Activated CD4-positive, alpha-beta T cell treated with anti-CD3 and anti-CD28 coated beads, Interleukin-2, amount 10 ng/mL, durations not matched to agents 24 days and 14 days (primary cell): ENCODE data around the gene C14orf93. TPM values are rescaled to one million over a fixed set of nuclear protein-coding genes. Genes with fewer than 3 reads are reported as not detected.

Experiments
- DNase-seq: peaks from one replicate; pipeline ENCODE4 v3.0.0; 2022
- H3K27ac Mint-ChIP-seq: one replicate; pipeline ENCODE4 v1.8.0; 2022; ENCODE audit warnings: mild to moderate bottlenecking, mixed read lengths
- H3K27me3 Mint-ChIP-seq: one replicate; pipeline ENCODE4 v1.8.0; 2022; ENCODE audit warnings: mixed read lengths
- H3K36me3 Mint-ChIP-seq: one replicate; pipeline ENCODE4 v1.8.0; 2022; ENCODE audit warnings: low read depth, mild to moderate bottlenecking, mixed read lengths
- H3K4me1 Mint-ChIP-seq: one replicate; pipeline ENCODE4 v1.8.0; 2021; ENCODE audit warnings: mixed read lengths
- H3K4me3 Mint-ChIP-seq: one replicate; pipeline ENCODE4 v1.8.0; 2022; ENCODE audit warnings: mild to moderate bottlenecking, moderate library complexity, mixed read lengths
- H3K9me3 Mint-ChIP-seq: one replicate; pipeline ENCODE4 v1.8.0; 2021; ENCODE audit warnings: mixed read lengths
- intact Hi-C: fragments of 100-400 bp; cut with micrococcal nuclease; formaldehyde crosslinking; loops from one replicate; pipeline ENCODE4 v1.15.1; 2023
- total RNA-seq: library from RNA; stranded (reverse); gene quantifications from 2 replicates; pipeline ENCODE4 v1.2.3, GENCODE V29; 2022

C14orf93 gene
- total RNA-seq, 1 donor from 2014 or later: 6.7 TPM

- Mint-ChIP-seq H3K9me3 (no peaks in the 10 kb centered on the region), H3K27ac (no peak within 1 kb of the TSS), H3K36me3 (no peaks in the 10 kb centered on the region), H3K4me3 (no peak within 1 kb of the TSS), H3K4me1 (peaks cover 7% of the 10 kb centered on the region), H3K27me3 (peaks cover 14% of the 10 kb centered on the region)
- intact Hi-C loops: loop anchor here (1.0 to 10.0 kb wide), 8 partner anchors 9 to 1068 kb away; partner anchors contain the start of genes HAUS4, PRMT5 and SLC7A8
- DNase-seq: peak; percentile 93
Observed at GRCh38 chr14:22982477-22983245, 27.3 kb downstream of the C14orf93 start, which contains the start of gene AJUBA. TSS of gene AJUBA (minus strand) at chr14:22982551. CDS start at chr14:22982266, 285 bp downstream.

- Mint-ChIP-seq H3K9me3 (no peaks in the 10 kb centered on the region), H3K36me3 (no peaks in the 10 kb centered on the region), H3K27ac (no peak overlapping the region), H3K4me3 (no peak overlapping the region), H3K27me3 (peaks cover 16% of the 10 kb centered on the region), H3K4me1 (peaks cover 7% of the 10 kb centered on the region)
- intact Hi-C loops: loop anchor here (2.0 to 10.0 kb wide), 6 partner anchors 25 to 1067 kb away; partner anchors contain the start of genes HAUS4 and SLC7A8
- DNase-seq: no peak
Observed at GRCh38 chr14:22981876-22982476, 28.0 kb downstream of the C14orf93 start.

DNA sequence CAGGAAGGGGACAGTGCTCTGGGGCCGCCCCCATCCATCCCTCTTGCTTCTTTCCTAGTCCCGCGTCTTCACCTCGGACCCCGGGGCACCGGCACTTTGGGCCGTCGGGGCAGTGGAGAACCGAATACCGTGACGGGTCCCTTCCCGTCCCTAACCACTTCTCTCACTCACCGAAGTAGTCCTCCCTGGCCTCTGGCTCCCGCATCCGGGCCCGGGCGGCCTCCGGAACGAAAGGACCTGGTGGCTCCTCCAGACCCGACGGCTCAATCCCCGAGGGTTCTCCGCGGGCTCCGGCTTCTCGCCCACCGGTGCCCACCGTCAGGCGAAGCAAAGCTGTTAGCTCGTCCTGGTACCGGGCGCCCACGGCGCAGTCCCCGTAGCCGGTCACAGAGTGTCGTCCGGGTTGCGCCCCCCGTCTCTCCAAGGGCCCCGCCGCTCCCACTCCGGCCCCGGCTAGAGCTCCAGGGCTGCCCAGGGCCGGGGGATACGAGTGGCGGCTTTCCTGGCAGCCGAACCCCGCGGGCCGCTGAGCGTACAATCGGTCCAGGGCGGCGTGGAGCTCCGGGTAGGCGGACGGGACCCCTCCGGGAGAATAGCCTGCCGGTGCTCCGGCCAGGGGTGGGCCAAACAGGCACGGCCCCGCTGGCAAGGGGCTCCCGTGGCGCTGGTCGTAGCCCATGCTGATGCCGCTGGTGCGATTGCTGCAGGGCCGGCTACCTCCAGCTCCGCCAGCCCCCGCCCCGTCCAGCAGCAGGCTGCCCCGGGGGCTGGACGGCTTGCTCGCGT is 28.7 kb downstream of the C14orf93 start:
- Mint-ChIP-seq H3K36me3 (no peaks in the 10 kb centered on the region), H3K27me3 (peaks cover 20% of the 10 kb centered on the region), H3K9me3 (no peaks in the 10 kb centered on the region), H3K27ac (no peak overlapping the region), H3K4me1 (peaks cover 7% of the 10 kb centered on the region), H3K4me3 (peak overlapping the region; percentile 39)
- DNase-seq: peak; percentile 76
- intact Hi-C loops: loop anchor here (5.0 to 10.0 kb wide), 3 partner anchors 159 to 1066 kb away; partner anchors contain the start of gene SLC7A8

- Mint-ChIP-seq H3K4me3 (peak overlapping the region; percentile 39), H3K9me3 (no peaks in the 10 kb centered on the region), H3K4me1 (peaks cover 7% of the 10 kb centered on the region), H3K27ac (no peak overlapping the region), H3K36me3 (no peaks in the 10 kb centered on the region), H3K27me3 (peaks cover 20% of the 10 kb centered on the region)
- peak; percentile 65 for DNase-seq
- intact Hi-C loops: loop anchor here (5.0 to 10.0 kb wide), 3 partner anchors 158 to 1066 kb away; partner anchors contain the start of gene SLC7A8
Observed at GRCh38 chr14:22980672-22981089, 29.3 kb downstream of the C14orf93 start.

DNA sequence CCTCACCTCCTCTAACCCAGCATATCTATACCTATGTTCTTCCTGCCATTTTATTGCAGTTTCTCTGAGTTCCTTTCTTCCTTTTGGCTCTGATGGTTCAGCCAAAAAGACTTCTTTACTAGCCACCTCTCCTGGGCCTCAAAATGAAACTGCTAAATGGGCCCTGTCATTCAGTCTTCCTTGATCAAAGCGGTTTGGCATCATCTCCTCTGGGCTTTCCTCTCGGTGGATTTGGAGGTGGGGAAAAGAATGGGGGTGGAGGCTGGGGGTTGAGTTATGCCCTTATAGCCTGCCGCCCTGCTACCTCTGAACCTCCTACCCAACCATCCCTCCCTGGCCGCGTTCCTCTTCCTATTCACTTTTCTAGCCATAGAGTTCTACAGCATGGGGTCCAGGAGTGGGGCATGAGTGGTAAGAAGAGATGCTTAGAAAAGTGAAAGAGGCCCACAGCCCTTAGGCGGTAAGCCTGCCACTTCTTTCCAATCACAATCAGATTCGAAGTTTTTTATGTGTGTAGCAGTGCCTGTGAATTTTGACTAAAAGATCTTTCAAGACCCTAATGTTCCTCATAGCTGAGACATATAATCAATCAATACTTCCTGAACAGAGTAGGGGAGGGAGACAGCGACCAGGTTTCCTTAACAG is 30.1 kb downstream of the C14orf93 start:
- intact Hi-C loops: loop anchor here (5.0 to 10.0 kb wide), 3 partner anchors 158 to 1065 kb away; partner anchors contain the start of gene SLC7A8

GRCh38 chr14:22978981-22979671 is 30.8 kb downstream of the C14orf93 start:
- no peak overlapping the region for H3K4me3 Mint-ChIP-seq
- peaks cover 20% of the 10 kb centered on the region for H3K27me3 Mint-ChIP-seq
- H3K9me3 Mint-ChIP-seq: no peaks in the 10 kb centered on the region
- H3K27ac Mint-ChIP-seq: no peak overlapping the region
- peaks cover 7% of the 10 kb centered on the region for H3K4me1 Mint-ChIP-seq
- no peaks in the 10 kb centered on the region for H3K36me3 Mint-ChIP-seq
- intact Hi-C loops: no loop called here
- DNase-seq: no peak

More for the DNA sequence above, 30.1 kb downstream of the C14orf93 start:
- Mint-ChIP-seq H3K27ac (peak overlapping the region; percentile 35), H3K9me3 (no peaks in the 10 kb centered on the region), H3K27me3 (peaks cover 20% of the 10 kb centered on the region), H3K36me3 (no peaks in the 10 kb centered on the region), H3K4me1 (peaks cover 7% of the 10 kb centered on the region), H3K4me3 (peak overlapping the region; percentile 57)
- no peak for DNase-seq

DNA sequence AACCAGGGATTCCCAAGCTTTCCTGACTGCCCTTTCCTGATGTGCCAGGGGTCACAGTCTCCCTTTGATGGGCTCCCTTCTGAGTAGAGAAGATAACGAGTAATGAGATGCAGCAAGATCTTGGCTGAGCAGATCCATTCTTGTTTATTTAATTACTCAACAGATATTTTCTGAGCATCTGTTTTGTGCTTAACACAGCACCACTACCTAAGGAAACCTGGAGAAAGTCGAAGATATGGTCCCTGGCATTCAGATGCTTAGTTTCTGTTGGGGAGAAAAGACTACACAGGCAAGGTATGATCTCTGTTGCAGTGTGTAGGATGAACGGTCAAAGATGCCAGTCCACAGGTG is 31.5 kb downstream of the C14orf93 start:
- intact Hi-C loops: no loop called here
- H3K27me3 Mint-ChIP-seq: peaks cover 20% of the 10 kb centered on the region
- H3K9me3 Mint-ChIP-seq: no peaks in the 10 kb centered on the region
- H3K36me3 Mint-ChIP-seq: no peaks in the 10 kb centered on the region
- DNase-seq: no peak
- H3K4me1 Mint-ChIP-seq: peaks cover 7% of the 10 kb centered on the region
- no peak overlapping the region for H3K4me3 Mint-ChIP-seq
- no peak overlapping the region for H3K27ac Mint-ChIP-seq

GRCh38 chr14:22977684-22978486 is 32.1 kb downstream of the C14orf93 start:
- H3K27ac Mint-ChIP-seq: no peak overlapping the region
- H3K4me3 Mint-ChIP-seq: no peak overlapping the region
- no peak for DNase-seq
- peaks cover 7% of the 10 kb centered on the region for H3K4me1 Mint-ChIP-seq
- H3K27me3 Mint-ChIP-seq: peaks cover 20% of the 10 kb centered on the region
- H3K36me3 Mint-ChIP-seq: no peaks in the 10 kb centered on the region
- intact Hi-C loops: no loop called here
- H3K9me3 Mint-ChIP-seq: no peaks in the 10 kb centered on the region

GRCh38 chr14:22977434-22977683 is 32.6 kb downstream of the C14orf93 start:
- no peaks in the 10 kb centered on the region for H3K36me3 Mint-ChIP-seq
- no peak overlapping the region for H3K4me3 Mint-ChIP-seq
- H3K27ac Mint-ChIP-seq: no peak overlapping the region
- H3K4me1 Mint-ChIP-seq: peaks cover 7% of the 10 kb centered on the region
- intact Hi-C loops: no loop called here
- DNase-seq: no peak
- no peaks in the 10 kb centered on the region for H3K9me3 Mint-ChIP-seq
- peaks cover 20% of the 10 kb centered on the region for H3K27me3 Mint-ChIP-seq

DNA sequence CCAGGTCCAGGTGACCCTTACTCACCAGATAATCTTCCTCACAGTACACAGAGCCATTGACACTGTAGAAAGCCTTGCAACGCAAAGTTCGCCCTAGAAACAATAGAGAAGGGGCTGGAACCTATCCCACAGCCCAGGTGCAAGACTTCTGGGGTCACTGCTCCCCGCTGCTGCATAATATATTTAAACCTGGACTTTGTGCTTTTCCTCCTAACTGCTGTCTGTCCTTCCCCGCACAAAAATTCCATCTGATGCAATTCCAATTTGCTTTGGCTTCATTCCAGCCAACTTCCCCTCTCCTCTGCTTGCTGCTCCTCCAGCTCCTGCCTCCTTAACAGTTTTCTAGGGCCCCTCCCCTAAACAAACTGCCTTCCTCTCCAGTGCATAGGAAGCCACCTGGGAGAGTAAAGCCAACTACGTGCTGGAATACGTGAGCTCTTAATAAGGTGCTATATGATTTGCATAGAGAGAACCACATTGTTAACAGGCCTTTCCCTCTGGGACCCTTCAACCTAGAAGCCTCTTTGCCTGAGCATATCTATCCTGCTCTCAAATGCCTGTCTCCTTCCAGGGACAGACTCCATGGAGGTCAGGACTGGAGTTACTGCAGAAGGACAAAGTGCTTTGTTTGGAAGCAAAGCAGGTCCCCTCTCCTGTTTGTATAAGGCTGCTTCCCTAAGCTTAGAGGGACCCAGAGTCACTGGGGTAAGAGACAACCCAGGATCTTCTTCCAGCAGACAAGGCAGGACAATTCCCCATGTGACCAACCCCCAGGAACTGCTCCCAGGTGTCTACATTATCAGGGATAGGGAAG is 33.1 kb downstream of the C14orf93 start:
- H3K4me3 Mint-ChIP-seq: no peak overlapping the region
- H3K9me3 Mint-ChIP-seq: no peaks in the 10 kb centered on the region
- H3K27ac Mint-ChIP-seq: no peak overlapping the region
- peaks cover 22% of the 10 kb centered on the region for H3K27me3 Mint-ChIP-seq
- no peaks in the 10 kb centered on the region for H3K36me3 Mint-ChIP-seq
- intact Hi-C loops: no loop called here
- no peak for DNase-seq
- peaks cover 7% of the 10 kb centered on the region for H3K4me1 Mint-ChIP-seq

DNA sequence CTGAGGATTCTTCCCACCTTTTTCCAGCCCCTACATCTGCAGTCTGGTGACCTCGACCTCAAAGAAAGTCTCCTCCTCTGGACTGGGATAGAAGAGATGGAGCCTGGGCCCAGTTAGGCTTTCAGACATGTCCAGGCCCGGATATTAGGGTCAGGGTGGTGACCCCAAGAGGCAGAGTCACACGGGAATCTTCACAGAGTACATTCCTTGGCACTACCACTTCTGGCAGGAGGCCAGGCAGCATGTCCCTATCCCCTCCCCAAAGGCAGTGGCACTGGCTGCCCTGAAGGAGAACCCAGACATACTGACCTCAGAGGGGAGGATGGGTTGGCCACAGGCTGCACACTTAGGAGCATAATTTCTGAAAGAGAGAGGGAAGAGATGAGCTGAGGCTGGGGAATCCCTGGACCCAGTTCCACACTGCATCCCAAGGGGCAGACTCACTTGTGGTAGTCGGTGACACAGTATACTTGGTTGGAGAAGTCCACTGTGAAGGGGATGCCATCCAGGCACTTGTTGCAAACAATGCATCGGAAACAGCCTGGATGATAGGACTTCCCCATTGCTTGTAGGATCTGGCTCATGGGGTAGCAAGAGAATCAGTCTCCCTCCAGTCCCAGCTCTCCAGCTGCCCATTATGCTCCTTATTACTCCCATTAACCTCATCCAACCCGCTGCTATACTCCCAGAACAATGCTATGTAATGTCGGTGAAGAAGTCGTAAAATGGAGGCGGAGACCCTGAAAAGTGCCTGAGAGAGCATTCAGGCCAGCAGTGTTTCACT is 35.2 kb downstream of the C14orf93 start:
- H3K27ac Mint-ChIP-seq: no peak overlapping the region
- peaks cover 19% of the 10 kb centered on the region for H3K27me3 Mint-ChIP-seq
- no peak for DNase-seq
- H3K4me3 Mint-ChIP-seq: no peak overlapping the region
- intact Hi-C loops: no loop called here
- peaks cover 2% of the 10 kb centered on the region for H3K4me1 Mint-ChIP-seq
- no peaks in the 10 kb centered on the region for H3K9me3 Mint-ChIP-seq
- H3K36me3 Mint-ChIP-seq: no peaks in the 10 kb centered on the region
